ENCODE data around the gene RFX8.

Gene RFX8

GRCh38 chr2:101412092-101412694 is 62.7 kb downstream of the RFX8 start:
- H3K27ac ChIP-seq (ENCODE audit: low read depth, low read length): no peak overlapping the region

GRCh38 chr2:101410746-101411145 is 64.2 kb downstream of the RFX8 start:
- TF ChIP-seq EZH2phosphoT487 (conservative IDR thresholded peaks at IDR 0.05; ENCODE audit: low read length) (no peak), CTCF (IDR thresholded peaks at IDR 0.05; ENCODE audit: insufficient read depth, low read length, poor library complexity, severe bottlenecking) (no peak)
- Histone ChIP-seq H3K36me3 (ENCODE audit: low read length) (no peaks in the 10 kb centered on the region), H3K9ac (ENCODE audit: low read length) (no peak overlapping the region), H3K27me3 (ENCODE audit: low read length) (no peaks in the 10 kb centered on the region), H3K27ac (ENCODE audit: low read depth, low read length) (no peak overlapping the region), H3F3A (ENCODE audit: insufficient read depth) (no peaks in the 10 kb centered on the region), H4K20me1 (ENCODE audit: low read depth, low read length) (no peaks in the 10 kb centered on the region), H3K9me2 (replicated peaks; ENCODE audit: insufficient read depth, low read length) (no peaks in the 10 kb centered on the region), H3K79me2 (ENCODE audit: insufficient read depth, low read length) (no peaks in the 10 kb centered on the region), H3K4me2 (ENCODE audit: low read depth, low read length, poor library complexity, severe bottlenecking) (no peak overlapping the region), H2AFZ (ENCODE audit: low read depth, low read length, severe bottlenecking) (no peak overlapping the region), H3K4me3 (ENCODE audit: insufficient read depth, low read length, poor library complexity, severe bottlenecking) (no peak overlapping the region), H3K9me3 (ENCODE audit: insufficient read depth, low read length) (no peaks in the 10 kb centered on the region)

More at GRCh38 chr2:101412092-101412694, 62.7 kb downstream of the RFX8 start:
- Histone ChIP-seq H3F3A (ENCODE audit: insufficient read depth) (no peaks in the 10 kb centered on the region), H3K27me3 (ENCODE audit: low read length) (no peaks in the 10 kb centered on the region), H3K4me2 (ENCODE audit: low read depth, low read length, poor library complexity, severe bottlenecking) (no peak overlapping the region), H3K9me3 (ENCODE audit: insufficient read depth, low read length) (no peaks in the 10 kb centered on the region), H3K4me3 (ENCODE audit: insufficient read depth, low read length, poor library complexity, severe bottlenecking) (no peak overlapping the region), H2AFZ (ENCODE audit: low read depth, low read length, severe bottlenecking) (no peak overlapping the region), H4K20me1 (ENCODE audit: low read depth, low read length) (no peaks in the 10 kb centered on the region), H3K36me3 (ENCODE audit: low read length) (no peaks in the 10 kb centered on the region), H3K9ac (ENCODE audit: low read length) (no peak overlapping the region), H3K79me2 (ENCODE audit: insufficient read depth, low read length) (no peaks in the 10 kb centered on the region), H3K9me2 (replicated peaks; ENCODE audit: insufficient read depth, low read length) (no peaks in the 10 kb centered on the region)
- TF ChIP-seq EZH2phosphoT487 (conservative IDR thresholded peaks at IDR 0.05; ENCODE audit: low read length) (no peak), CTCF (IDR thresholded peaks at IDR 0.05; ENCODE audit: insufficient read depth, low read length, poor library complexity, severe bottlenecking) (no peak)

- H4K20me1 ChIP-seq (ENCODE audit: low read depth, low read length): no peaks in the 10 kb centered on the region
- H3K79me2 ChIP-seq (ENCODE audit: insufficient read depth, low read length): no peaks in the 10 kb centered on the region
- H3K27me3 ChIP-seq (ENCODE audit: low read length): no peaks in the 10 kb centered on the region
- no peaks in the 10 kb centered on the region for H3K36me3 ChIP-seq (ENCODE audit: low read length)
- H3K4me3 ChIP-seq (ENCODE audit: insufficient read depth, low read length, poor library complexity, severe bottlenecking): no peak overlapping the region
- TF ChIP-seq CTCF (IDR thresholded peaks at IDR 0.05; ENCODE audit: insufficient read depth, low read length, poor library complexity, severe bottlenecking) (no peak), EZH2phosphoT487 (conservative IDR thresholded peaks at IDR 0.05; ENCODE audit: low read length) (no peak)
- no peaks in the 10 kb centered on the region for H3K9me2 ChIP-seq (replicated peaks; ENCODE audit: insufficient read depth, low read length)
- no peak overlapping the region for H3K4me2 ChIP-seq (ENCODE audit: low read depth, low read length, poor library complexity, severe bottlenecking)
- H3F3A ChIP-seq (ENCODE audit: insufficient read depth): no peaks in the 10 kb centered on the region
- no peak overlapping the region for H2AFZ ChIP-seq (ENCODE audit: low read depth, low read length, severe bottlenecking)
- H3K9me3 ChIP-seq (ENCODE audit: insufficient read depth, low read length): no peaks in the 10 kb centered on the region
- H3K27ac ChIP-seq (ENCODE audit: low read depth, low read length): no peak overlapping the region
- H3K9ac ChIP-seq (ENCODE audit: low read length): no peak overlapping the region
Measured at GRCh38 chr2:101410114-101410513, 64.8 kb downstream of the RFX8 start.

Data from SU-DHL-6 (cell line).